GM12875 (cell line): ENCODE results near the gene BATF3.

ENCODE experiments used
- H3K4me3 ChIP-seq: one replicate; pipeline ENCODE4 v1.5.1; 2011; ENCODE audit warnings: low read depth, low read length, control low read depth
- TF ChIP-seq, protein P1 (sequence below): IDR thresholded peaks from 2 replicates; pipeline ENCODE4 v1.5.1; 2011; ENCODE audit warnings: low read depth, mild to moderate bottlenecking, control low read depth, inconsistent platforms, low read length, moderate library complexity, borderline replicate concordance; ENCODE audit not compliant: insufficient read depth

BATF3 gene, protein sequence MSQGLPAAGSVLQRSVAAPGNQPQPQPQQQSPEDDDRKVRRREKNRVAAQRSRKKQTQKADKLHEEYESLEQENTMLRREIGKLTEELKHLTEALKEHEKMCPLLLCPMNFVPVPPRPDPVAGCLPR

DNA sequence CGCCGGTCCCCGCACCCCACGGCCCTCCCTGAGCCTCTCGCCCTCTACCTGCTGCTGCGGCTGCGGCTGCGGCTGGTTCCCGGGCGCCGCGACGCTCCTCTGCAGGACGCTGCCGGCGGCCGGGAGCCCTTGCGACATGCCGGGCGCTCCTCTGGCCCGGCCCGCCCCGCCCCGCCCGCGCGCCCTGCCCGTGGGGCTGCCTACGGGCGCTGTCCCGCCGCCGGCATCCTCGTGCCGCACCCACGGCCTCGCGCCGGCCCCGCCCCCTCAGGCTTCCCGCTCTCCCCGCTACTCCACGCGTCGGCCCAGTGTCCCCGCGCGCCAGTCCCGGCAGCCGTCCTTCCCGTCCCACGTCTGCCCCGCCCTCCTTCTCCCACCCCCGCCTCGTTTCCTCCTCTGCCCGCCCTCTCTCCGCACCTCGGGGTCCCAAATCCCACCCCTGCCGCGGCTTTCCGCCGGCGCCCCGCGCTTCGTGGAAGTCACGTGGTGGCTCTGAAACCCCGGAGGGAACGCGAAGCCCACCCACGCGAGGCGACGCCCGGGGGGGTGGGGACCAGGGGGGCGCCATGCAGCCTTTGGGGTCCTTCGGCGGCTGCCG, at the start of gene BATF3:
BATF3 (minus strand) TSS at position 216 of the 598 bp plus-strand sequence; CDS start at position 138, 78 bp downstream.
- H3K4me3 ChIP-seq, result peak within 1 kb of the TSS; percentile 80
- TF ChIP-seq, protein P1, sequence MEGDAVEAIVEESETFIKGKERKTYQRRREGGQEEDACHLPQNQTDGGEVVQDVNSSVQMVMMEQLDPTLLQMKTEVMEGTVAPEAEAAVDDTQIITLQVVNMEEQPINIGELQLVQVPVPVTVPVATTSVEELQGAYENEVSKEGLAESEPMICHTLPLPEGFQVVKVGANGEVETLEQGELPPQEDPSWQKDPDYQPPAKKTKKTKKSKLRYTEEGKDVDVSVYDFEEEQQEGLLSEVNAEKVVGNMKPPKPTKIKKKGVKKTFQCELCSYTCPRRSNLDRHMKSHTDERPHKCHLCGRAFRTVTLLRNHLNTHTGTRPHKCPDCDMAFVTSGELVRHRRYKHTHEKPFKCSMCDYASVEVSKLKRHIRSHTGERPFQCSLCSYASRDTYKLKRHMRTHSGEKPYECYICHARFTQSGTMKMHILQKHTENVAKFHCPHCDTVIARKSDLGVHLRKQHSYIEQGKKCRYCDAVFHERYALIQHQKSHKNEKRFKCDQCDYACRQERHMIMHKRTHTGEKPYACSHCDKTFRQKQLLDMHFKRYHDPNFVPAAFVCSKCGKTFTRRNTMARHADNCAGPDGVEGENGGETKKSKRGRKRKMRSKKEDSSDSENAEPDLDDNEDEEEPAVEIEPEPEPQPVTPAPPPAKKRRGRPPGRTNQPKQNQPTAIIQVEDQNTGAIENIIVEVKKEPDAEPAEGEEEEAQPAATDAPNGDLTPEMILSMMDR, result no peak

DNA sequence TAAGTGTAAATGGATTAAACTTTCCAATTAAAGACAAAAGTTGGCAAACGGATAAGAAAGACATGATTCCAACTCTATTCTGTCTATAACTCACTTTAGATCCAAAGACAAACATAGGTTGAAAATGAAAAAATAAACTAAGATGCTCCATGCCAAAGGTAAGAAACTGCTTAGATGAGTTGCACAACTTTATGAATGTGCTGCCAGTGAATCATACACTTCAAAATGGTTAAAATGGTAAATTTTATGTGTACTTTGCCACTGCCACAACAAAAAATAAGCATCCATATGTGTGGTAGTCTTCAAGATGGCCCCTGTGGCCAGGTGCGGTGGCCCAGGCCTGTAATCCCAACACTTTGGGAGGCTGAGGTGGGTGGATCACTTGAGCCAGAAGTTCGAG, 46.9 kb upstream of the BATF3 start:
- TF ChIP-seq, protein P1, result no peak
- no peak overlapping the region for H3K4me3 ChIP-seq

DNA sequence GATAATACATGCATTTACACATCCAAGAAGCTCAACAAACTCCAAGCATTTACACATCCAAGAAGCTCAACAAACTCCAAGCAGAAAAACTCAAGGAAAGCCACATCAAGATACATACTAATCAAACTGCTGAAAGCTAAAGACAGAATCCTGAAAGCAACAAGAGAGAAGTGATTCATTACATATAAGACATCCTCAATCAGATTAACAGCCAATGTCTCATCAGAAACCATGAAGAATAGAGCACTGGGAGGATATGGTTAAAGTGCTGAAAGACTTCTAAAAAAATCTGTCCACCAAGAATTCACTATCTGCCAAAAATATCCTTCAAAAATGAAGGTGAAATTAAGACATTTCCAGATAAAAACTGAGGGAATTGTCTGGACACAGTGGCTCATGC, 45.7 kb upstream of the BATF3 start:
- TF ChIP-seq, protein P1, result no peak
- H3K4me3 ChIP-seq, result no peak overlapping the region

DNA sequence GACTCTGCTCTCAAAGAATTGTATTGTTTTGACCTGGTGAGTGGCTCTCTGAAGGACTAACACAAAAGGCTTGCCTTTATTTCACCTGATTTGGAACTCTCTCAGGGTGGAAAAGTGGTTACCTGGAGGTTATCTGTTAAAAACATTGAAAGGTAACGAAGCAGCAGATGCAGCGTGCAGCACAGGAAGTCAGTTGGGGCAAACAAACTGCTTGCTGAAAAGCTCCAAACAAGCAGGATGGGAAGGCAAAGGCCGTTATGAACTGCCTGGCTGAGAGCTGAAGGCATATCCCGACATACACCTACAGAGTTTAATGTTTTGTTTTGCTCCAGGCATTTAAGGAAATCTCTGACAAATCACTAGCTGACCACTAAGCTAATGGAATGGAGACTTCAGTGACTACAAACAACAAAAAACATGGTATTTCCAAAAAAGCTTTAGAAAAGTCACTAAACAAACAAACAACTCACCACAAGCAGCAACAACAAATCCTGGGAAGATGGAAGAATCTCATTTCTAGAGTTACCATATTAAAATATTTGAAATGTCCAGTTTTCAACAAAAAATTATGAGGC, 44.3 kb upstream of the BATF3 start:
- TF ChIP-seq, protein P1, result no peak
- H3K4me3 ChIP-seq, result no peak overlapping the region

DNA sequence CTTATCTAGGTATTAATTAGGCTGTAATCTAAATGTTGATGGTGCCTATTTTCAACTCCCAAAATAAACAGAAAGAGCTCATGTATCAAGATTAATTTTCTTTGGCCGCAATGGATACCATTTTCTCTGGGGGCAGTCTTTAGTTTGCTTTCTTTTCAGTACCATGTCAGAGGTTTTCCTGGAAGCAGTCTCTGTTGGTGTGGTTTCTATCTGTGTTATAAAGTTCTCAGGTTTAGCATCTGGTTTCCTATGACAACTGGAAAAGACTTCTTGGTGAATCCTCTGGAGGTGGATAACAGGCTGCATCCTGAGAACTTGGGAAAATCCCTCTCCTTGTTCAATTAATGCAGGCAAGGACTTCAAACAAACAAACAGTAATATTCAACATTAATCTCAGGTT, 38.7 kb upstream of the BATF3 start:
- TF ChIP-seq, protein P1, result no peak
- H3K4me3 ChIP-seq, result no peak overlapping the region

DNA sequence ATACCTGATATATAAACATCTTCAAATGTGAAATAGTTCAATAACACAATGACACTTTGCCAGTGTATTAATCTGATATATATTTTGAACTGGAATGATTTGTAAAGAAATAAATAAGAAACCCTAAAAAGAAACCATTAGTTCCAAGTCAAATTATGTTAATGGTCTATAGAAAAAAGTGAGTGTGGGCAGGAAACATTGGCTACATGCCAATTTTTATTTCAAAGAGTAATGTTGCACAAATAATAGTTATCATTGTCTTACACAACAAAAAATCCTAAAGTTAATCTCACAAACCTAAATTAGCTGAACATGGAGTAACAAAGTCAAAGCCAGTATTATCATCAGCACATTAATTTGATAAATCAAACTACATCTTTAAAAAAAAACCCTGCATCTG, 37.9 kb upstream of the BATF3 start:
- TF ChIP-seq, protein P1, result no peak
- no peak overlapping the region for H3K4me3 ChIP-seq

DNA sequence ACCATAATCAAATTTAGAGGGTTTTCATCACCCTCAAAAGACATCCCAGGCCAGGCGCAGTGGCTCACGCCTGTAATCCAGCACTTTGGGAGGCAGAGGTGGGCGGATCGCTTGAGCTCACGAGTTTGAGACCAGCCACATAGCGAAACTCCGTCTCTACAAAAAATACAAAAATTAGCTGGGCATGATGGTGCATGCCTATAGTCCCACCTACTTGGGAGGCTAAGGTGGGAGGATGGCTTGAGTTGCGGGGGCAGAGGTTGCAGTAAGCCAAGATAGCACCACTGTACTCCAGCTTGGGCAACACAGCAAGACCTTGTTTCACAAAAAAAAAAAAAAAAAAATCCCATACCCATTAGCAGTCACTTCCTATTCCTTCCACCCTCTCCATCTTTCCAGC, 33.5 kb upstream of the BATF3 start:
- TF ChIP-seq, protein P1, result no peak
- H3K4me3 ChIP-seq, result no peak overlapping the region
